Cardiac fibroblast (primary cell): ENCODE results near the gene SLC39A1.

ENCODE experiments used
- DNase-seq, 2 donors: peaks; one replicate each; pipeline versions ENCODE4 v3.0.0 to v3.0.0-alpha.2; 2010; ENCODE audit warnings: low read depth in 2 of 2
- H3K4me3 ChIP-seq, 2 donors: replicated peaks in 1 of 2; 1 replicate in 1 of 2; 2 replicates in 1 of 2; pipeline ENCODE4 v1.5.1; 2011; ENCODE audit warnings: low read depth in 2 of 2, low read length in 2 of 2, mild to moderate bottlenecking in 2 of 2, moderate library complexity in 1 of 2
- TF ChIP-seq, protein P1 (sequence below): IDR thresholded peaks from one replicate; pipeline ENCODE4 v1.5.1; 2011; ENCODE audit warnings: low read depth, mild to moderate bottlenecking, low read length, inconsistent platforms

SLC39A1 gene

DNA sequence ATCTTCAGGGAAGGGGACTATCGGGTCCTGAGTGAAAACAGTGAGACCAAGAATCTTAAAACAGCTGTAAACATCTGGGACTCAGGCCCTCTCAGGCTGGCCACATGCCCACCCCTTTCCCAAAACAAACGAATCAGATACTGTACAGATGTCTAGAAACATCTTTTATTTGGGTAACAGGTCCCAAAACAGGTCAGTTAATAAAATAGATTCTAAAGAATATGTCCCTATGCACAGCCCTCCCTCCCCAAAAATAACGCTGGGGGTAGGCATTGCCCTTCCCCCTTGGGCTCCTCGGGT is 4.4 kb downstream of the SLC39A1 start:
- no peak overlapping the region for H3K4me3 ChIP-seq
- DNase-seq: no peak
- TF ChIP-seq, protein P1, sequence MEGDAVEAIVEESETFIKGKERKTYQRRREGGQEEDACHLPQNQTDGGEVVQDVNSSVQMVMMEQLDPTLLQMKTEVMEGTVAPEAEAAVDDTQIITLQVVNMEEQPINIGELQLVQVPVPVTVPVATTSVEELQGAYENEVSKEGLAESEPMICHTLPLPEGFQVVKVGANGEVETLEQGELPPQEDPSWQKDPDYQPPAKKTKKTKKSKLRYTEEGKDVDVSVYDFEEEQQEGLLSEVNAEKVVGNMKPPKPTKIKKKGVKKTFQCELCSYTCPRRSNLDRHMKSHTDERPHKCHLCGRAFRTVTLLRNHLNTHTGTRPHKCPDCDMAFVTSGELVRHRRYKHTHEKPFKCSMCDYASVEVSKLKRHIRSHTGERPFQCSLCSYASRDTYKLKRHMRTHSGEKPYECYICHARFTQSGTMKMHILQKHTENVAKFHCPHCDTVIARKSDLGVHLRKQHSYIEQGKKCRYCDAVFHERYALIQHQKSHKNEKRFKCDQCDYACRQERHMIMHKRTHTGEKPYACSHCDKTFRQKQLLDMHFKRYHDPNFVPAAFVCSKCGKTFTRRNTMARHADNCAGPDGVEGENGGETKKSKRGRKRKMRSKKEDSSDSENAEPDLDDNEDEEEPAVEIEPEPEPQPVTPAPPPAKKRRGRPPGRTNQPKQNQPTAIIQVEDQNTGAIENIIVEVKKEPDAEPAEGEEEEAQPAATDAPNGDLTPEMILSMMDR: no peak

DNA sequence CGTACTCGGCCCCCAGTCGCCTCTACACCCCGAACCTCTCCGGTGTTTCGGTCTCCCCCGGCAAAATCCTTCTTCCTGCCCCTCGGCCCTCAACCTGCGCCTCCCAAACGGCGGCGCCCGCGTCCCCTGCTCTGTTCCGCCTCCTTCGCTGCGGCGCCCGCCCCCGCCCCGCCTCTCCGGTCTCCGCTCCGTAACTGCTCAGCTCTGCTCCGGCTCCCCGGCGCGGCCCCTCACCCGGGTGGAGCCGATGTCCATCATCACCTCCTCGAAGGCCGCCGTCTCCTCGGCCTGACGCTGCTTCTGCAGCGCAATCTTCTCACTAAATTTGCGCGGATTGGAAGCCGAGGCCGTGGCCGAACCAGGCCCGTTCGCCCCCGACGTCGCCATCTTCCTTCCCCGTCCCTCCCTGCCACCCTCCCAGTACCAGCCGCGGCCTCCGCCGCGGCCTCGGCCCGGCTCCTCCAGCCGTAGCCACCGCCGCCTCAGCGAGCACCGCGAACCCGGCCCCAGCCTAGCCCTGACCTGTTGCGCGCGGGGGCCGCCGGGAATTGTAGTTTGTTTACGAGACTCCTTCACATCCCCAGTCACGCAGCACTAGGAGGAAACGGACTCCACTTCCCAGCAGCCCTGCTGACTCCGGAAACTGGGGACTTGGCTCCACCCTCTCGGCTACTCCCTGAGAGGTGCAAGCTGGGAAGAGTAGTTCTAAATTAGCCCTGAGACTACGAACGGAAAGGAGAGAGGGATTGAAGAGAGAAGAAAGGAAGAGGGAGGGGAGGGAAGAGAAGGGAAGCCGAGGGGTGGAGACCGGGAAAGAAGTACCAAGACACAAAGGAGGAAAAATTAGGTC is 5.0 kb downstream of the SLC39A1 start, which contains the start of gene CRTC2:
CRTC2 (minus strand) TSS at position 502 of the 850 bp plus-strand sequence; CDS start at position 387, 115 bp downstream.
- peak; percentile 99 for DNase-seq
- TF ChIP-seq, protein P1: no peak
- peak within 1 kb of the TSS; percentile 92 to 97 for H3K4me3 ChIP-seq

DNA sequence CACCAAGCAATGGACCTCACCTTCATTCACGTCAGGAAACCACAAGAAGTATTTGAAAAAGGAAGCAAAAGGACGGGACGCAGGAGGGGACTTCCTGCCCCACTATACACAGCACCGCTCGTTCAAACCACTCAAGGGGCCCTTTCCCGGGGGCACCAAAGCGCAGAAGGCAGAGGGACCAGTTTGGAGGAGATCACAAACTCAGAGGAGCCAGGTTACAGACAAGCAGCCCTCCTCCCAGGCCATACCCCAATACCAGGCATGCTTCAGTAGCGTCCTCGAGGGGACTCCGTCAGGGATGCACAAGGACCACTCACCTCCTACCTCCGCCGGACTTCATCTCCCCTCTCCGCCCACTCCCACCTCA is 5.6 kb downstream of the SLC39A1 start:
- TF ChIP-seq, protein P1: no peak
- peak; percentile 14 to 31 for DNase-seq
- peak overlapping the region; percentile 92 to 97 for H3K4me3 ChIP-seq

DNA sequence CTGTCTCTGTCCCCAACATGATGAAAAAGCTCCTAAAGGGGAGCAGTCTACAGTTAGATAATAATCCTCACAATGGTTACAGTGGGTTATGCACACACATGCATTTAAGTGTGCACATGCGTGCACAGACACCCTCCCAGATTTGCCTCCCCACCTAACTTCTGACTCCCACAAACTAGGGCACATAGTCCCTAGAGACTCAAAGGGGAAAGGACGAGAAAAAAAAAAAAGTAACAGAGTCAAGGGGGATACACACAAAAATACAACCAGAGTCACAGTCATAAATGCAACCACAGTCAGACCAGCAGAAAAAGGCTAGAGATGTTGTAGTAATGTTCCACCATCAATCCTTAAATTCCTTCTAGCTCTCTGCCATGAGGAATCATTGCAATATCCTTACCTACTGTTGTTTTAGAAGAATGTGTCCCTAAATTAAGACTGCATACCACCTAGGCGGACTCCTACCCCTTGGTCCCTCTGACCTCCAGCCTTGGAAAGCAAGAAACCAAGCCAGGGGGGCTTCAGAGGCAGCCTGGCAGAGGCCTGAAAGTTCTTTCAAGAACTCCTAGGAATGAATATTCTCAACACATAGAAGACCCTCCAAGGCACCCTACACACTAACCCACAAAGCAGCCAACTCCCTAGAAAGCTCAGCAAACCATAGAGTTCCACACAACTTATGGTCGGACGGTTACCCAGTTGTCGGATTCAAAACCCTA is 6.2 kb downstream of the SLC39A1 start:
- DNase-seq: no peak
- peak overlapping the region; percentile 92 to 97 for H3K4me3 ChIP-seq
- TF ChIP-seq, protein P1: no peak

DNA sequence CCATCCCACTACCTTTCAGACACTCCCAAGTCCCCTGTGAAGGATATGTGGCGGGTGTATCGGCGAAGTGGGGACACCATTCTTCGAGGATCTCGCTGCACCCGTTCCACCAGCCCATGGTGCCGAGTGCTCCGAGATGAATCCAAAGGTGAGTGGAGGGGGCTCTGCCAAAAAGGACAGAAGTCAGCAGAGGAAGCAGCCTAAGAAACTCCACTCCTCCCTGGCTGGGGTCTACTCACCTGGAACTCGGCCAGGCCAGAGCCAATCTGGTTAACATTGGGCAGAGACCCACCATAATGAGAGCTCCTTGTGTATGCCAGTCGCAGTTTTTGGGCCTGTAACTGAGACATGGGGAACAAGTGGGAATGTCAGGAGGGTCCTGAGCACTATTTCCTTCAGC is 8.5 kb downstream of the SLC39A1 start:
- no peak for DNase-seq
- no peak overlapping the region for H3K4me3 ChIP-seq
- TF ChIP-seq, protein P1: no peak

DNA sequence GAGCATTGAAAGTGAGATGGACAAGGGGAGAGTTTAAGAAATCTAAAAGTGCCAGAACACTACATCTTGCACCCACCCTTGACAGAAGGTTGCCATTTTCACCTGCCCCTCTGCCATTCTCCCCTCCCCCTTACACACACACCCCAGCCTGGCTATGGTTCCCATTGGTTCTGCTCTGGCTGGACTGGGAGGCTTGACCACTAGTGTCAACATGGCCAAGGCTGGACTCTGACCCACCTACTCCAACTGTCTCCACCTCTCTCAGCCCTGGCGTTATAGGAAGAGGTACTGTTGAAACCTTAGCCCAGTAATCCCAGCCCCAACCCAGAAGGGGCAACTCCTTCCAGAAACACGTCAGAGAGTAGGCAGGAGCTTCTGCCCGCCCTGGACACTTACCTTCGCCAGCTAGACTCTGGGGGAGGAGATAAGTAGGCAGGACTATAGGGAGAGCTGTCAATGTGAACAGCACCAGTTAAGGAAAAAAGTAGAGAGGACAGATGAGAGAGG is 9.4 kb downstream of the SLC39A1 start:
- H3K4me3 ChIP-seq: no peak overlapping the region
- no peak for DNase-seq
- TF ChIP-seq, protein P1: no peak
